ENCODE measurements around the gene VAMP5. TPM values are rescaled to one million over a fixed set of nuclear protein-coding genes. Genes with fewer than 3 reads are reported as not detected.

The VAMP5 gene
- total and polyA plus RNA-seq, 2 donors (not counting 1 experiment from before 2014, with no cell fraction given) = 16.9 to 28.6 TPM

DNA sequence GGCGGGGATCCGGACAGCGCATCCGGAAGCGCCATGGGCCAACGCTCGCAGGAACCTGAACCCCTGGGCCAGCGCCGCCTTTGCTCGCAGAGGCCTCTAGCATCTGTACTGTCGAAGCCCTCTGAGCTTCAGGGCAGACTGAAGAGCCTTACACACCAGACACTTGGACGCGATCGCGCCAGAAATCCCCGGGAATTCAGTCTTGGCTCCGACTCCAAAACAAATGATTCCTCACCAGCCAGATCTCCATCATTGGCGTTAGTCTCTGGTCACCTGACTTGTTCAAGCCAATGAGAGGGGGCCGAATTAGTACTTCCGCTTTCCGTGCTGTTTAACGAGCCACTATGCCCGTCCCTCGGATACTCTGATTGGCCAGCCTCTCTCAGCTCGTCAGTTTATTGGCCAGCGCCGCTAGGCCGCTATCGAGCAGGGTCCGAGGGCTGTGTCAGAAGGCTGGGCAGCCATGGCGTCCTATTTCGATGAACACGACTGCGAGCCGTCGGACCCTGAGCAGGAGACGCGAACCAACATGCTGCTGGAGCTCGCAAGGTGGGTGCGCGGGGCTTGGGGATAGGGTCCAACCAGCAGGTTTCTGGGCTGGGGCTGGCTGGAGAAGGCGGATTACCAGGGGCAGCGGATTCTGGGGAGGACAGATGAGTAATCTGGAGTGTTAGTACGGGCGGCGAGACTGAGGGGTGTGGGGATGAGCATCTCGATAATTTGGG is 11.2 kb downstream of the VAMP5 start, which contains the start of gene RNF181:
RNF181 (plus strand) TSS at position 445 of the 725 bp plus-strand sequence; CDS start at position 464, 19 bp downstream.
- Histone ChIP-seq H3K9ac (ENCODE audit: low read length) (peak within 1 kb of the TSS; percentile 97), H2AFZ (ENCODE audit: insufficient read depth, low read depth, low read length, poor library complexity, severe bottlenecking) (peak within 1 kb of the TSS; percentile 87), H4K20me1 (ENCODE audit: control insufficient read depth, insufficient read depth, low read length, poor library complexity, severe bottlenecking) (peaks cover 14% of the 10 kb centered on the region), H3K9me3 (ENCODE audit: control extremely low read depth in 1 of 3, control insufficient read depth in 2 of 3, insufficient read depth in 1 of 3, low read length in 2 of 3) (no peaks in the 10 kb centered on the region), H3K79me2 (ENCODE audit: control insufficient read depth, insufficient read depth, low read length) (peaks cover 40% of the 10 kb centered on the region), H3K4me2 (replicated peaks; ENCODE audit: low read depth, low read length, poor library complexity, severe bottlenecking) (peak within 1 kb of the TSS; percentile 83), H3K27me3 (replicated peaks in 1 of 4; ENCODE audit: control extremely low read depth in 1 of 4, control insufficient read depth in 3 of 4, insufficient read depth in 4 of 4, low read length in 3 of 4) (no peaks in the 10 kb centered on the region), H3K4me3 (ENCODE audit: control extremely low read depth in 1 of 5, extremely low read depth in 1 of 5, insufficient read depth in 1 of 5, low read depth in 2 of 5, low read length in 4 of 5) (peak within 1 kb of the TSS; percentile 65 to 93 (median 86)), H3K27ac (ENCODE audit: low read length in 2 of 2) (peak within 1 kb of the TSS; percentile 76 to 81), H3K36me3 (replicated peaks in 1 of 2; ENCODE audit: control extremely low read depth in 1 of 2, control insufficient read depth in 1 of 2, extremely low read depth in 1 of 2, insufficient read depth in 2 of 2, low read length in 1 of 2) (peaks cover 0 to 28% of the 10 kb centered on the region in 2 experiments), H3K4me1 (ENCODE audit: control insufficient read depth in 2 of 2, insufficient read depth in 2 of 2, low read length in 2 of 2) (peaks cover 17 to 23% of the 10 kb centered on the region in 2 donors)
- ChIA-PET CTCF (interaction anchor here (0.5 to 4.5 kb wide), 7 partner anchors 11 to 204 kb away, joined by 3 to 21 read pairs (median 4); partner anchors contain the start of gene VAMP5), POLR2A (interaction anchor here (0.5 to 2.9 kb wide), 18 partner anchors 8 to 638 kb away, joined by 3 to 13 read pairs (median 4); partner anchors contain the start of genes C2orf68, MAT2A, SH2D6 and VAMP5)
- peaks cover 29% of the 10 kb centered on the region for H3K4me1 Mint-ChIP-seq
- H3K27ac Mint-ChIP-seq = peak within 1 kb of the TSS; percentile 95
- peak within 1 kb of the TSS; percentile 92 for H3K4me3 Mint-ChIP-seq
- DNase-seq (peak; percentile 94), ATAC-seq (ENCODE audit: low read depth) (peak; percentile 100)
- H3K9me3 Mint-ChIP-seq (ENCODE audit: insufficient read depth) = no peaks in the 10 kb centered on the region
- no peak for TF ChIP-seq EZH2 (IDR thresholded peaks at IDR 0.05; ENCODE audit: borderline replicate concordance, insufficient read depth, low read depth, low read length, poor library complexity, severe bottlenecking)
- no peak for TF ChIP-seq CTCF (IDR thresholded peaks at IDR 0.05)
- WGBS (ENCODE audit: insufficient coverage) = under 1% methylated on average over 47 of the region's 47 CpGs
- intact Hi-C loops (cut with micrococcal nuclease) = loop anchor here (1.0 to 2.0 kb wide), 4 partner anchors 17 to 177 kb away; partner anchors contain the start of genes C2orf68, GGCX and SH2D6
- H3K27me3 Mint-ChIP-seq = no peaks in the 10 kb centered on the region

DNA sequence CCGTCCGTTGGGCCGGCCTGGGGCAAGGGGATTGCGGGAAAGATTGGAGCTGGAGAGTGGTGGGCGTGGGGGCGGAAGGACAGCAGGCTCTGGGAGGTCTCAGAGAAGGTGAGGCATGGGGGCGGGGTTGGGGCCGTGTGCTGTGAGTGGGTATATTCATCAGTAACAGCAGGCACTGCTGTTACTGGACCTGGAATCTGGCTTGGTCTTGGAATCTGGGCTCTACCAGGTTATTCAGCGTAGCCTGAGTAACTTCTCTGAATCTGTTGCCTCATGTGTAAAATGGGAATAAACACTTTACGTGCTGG is 11.7 kb downstream of the VAMP5 start:
- Histone ChIP-seq H3K79me2 (ENCODE audit: control insufficient read depth, insufficient read depth, low read length) (peaks cover 36% of the 10 kb centered on the region), H3K9me3 (ENCODE audit: control extremely low read depth in 1 of 3, control insufficient read depth in 2 of 3, insufficient read depth in 1 of 3, low read length in 2 of 3) (no peaks in the 10 kb centered on the region), H3K4me3 (ENCODE audit: control extremely low read depth in 1 of 5, extremely low read depth in 1 of 5, insufficient read depth in 1 of 5, low read depth in 2 of 5, low read length in 4 of 5) (peak overlapping the region; percentile 65 to 93 (median 86)), H3K27ac (ENCODE audit: low read length in 2 of 2) (peak overlapping the region; percentile 76 to 81), H2AFZ (ENCODE audit: insufficient read depth, low read depth, low read length, poor library complexity, severe bottlenecking) (peak overlapping the region; percentile 87), H4K20me1 (ENCODE audit: control insufficient read depth, insufficient read depth, low read length, poor library complexity, severe bottlenecking) (peaks cover 14% of the 10 kb centered on the region), H3K36me3 (replicated peaks in 1 of 2; ENCODE audit: control extremely low read depth in 1 of 2, control insufficient read depth in 1 of 2, extremely low read depth in 1 of 2, insufficient read depth in 2 of 2, low read length in 1 of 2) (peaks cover 0 to 28% of the 10 kb centered on the region in 2 experiments), H3K4me1 (ENCODE audit: control insufficient read depth in 2 of 2, insufficient read depth in 2 of 2, low read length in 2 of 2) (peaks cover 17 to 23% of the 10 kb centered on the region in 2 donors), H3K27me3 (replicated peaks in 1 of 4; ENCODE audit: control extremely low read depth in 1 of 4, control insufficient read depth in 3 of 4, insufficient read depth in 4 of 4, low read length in 3 of 4) (no peaks in the 10 kb centered on the region), H3K4me2 (replicated peaks; ENCODE audit: low read depth, low read length, poor library complexity, severe bottlenecking) (peak overlapping the region; percentile 83), H3K9ac (ENCODE audit: low read length) (peak overlapping the region; percentile 97)
- Mint-ChIP-seq H3K4me3 (peak overlapping the region; percentile 92), H3K27ac (peak overlapping the region; percentile 95), H3K9me3 (ENCODE audit: insufficient read depth) (no peaks in the 10 kb centered on the region), H3K4me1 (peaks cover 29% of the 10 kb centered on the region), H3K27me3 (no peaks in the 10 kb centered on the region)
- no peak for DNase-seq
- TF ChIP-seq CTCF (IDR thresholded peaks at IDR 0.05) = no peak
- TF ChIP-seq EZH2 (IDR thresholded peaks at IDR 0.05; ENCODE audit: borderline replicate concordance, insufficient read depth, low read depth, low read length, poor library complexity, severe bottlenecking) = no peak
- ChIA-PET POLR2A (interaction anchor here (0.6 to 2.9 kb wide), 13 partner anchors 8 to 639 kb away, joined by 3 to 8 read pairs (median 5); partner anchors contain the start of genes C2orf68, MAT2A, SH2D6 and VAMP5), CTCF (interaction anchor here (1.0 to 4.5 kb wide), 4 partner anchors 11 to 204 kb away, joined by 4 to 21 read pairs (median 8); partner anchors contain the start of gene VAMP5)
- no peak for ATAC-seq (ENCODE audit: low read depth)
- 9% methylated on average over 9 of the region's 10 CpGs for WGBS (ENCODE audit: insufficient coverage)
- intact Hi-C loops (cut with micrococcal nuclease) = no loop called here

All from B cell (primary cell).